CD14-positive monocyte (primary cell): ENCODE data around the gene CHERP. TPM values are rescaled to one million over a fixed set of nuclear protein-coding genes. Genes with fewer than 3 reads are reported as not detected.

ENCODE experiments used
- DNase-seq, 3 donors: peaks; one replicate each; pipeline ENCODE4 v3.0.0-alpha.2; 2011 to 2022
- H2AFZ ChIP-seq: 2 replicates; pipeline ENCODE4 v1.6.0; 2012; ENCODE audit warnings: mild to moderate bottlenecking, low read depth, low read length, inconsistent platforms; ENCODE audit not compliant: insufficient read depth, poor library complexity, severe bottlenecking
- H3K27ac ChIP-seq, 2 donors: 1 replicate in 1 of 2; 2 replicates in 1 of 2; pipeline ENCODE4 v1.5.1; 2012 to 2013; ENCODE audit warnings: low read length in 2 of 2, control low read depth in 1 of 2, inconsistent platforms in 1 of 2, low read depth in 1 of 2, mild to moderate bottlenecking in 1 of 2
- H3K27me3 ChIP-seq, 2 donors: one replicate each; pipeline versions ENCODE4 v1.6.0 to v1.6.1; 2011 to 2013; ENCODE audit warnings: low read length in 2 of 2; ENCODE audit not compliant: control insufficient read depth in 2 of 2, insufficient read depth in 2 of 2
- H3K36me3 ChIP-seq, 2 donors: replicated peaks in 1 of 2; 1 replicate in 1 of 2; 2 replicates in 1 of 2; pipeline versions ENCODE4 v1.5.1 to v1.6.1; 2012 to 2013; ENCODE audit warnings: low read length in 2 of 2, control low read depth in 1 of 2, inconsistent platforms in 1 of 2, mild to moderate bottlenecking in 1 of 2; ENCODE audit not compliant: insufficient read depth in 2 of 2, control insufficient read depth in 1 of 2
- H3K4me1 ChIP-seq, 2 donors: 1 replicate in 1 of 2; 2 replicates in 1 of 2; pipeline versions ENCODE4 v1.5.1 to v1.6.1; 2012 to 2013; ENCODE audit warnings: low read length in 2 of 2, control low read depth in 1 of 2, inconsistent platforms in 1 of 2, mild to moderate bottlenecking in 1 of 2, moderate library complexity in 1 of 2; ENCODE audit not compliant: insufficient read depth in 2 of 2, control insufficient read depth in 1 of 2
- H3K4me2 ChIP-seq: replicated peaks from 2 replicates; pipeline ENCODE3; 2012; ENCODE audit warnings: low read length, moderate library complexity, mild to moderate bottlenecking; ENCODE audit not compliant: poor library complexity, severe bottlenecking; ENCODE audit errors: extremely low read depth
- H3K4me3 ChIP-seq, 3 experiments: fragments of 200-600 bp in 1 of 3; sonication (generic) in 1 of 3; replicated peaks in 1 of 3; 1 replicate in 2 of 3; 2 replicates in 1 of 3; pipeline ENCODE4 v1.5.1; 2011 to 2013; ENCODE audit warnings: low read length in 3 of 3, mild to moderate bottlenecking in 3 of 3, control low read depth in 2 of 3, low read depth in 2 of 3, inconsistent platforms in 1 of 3, moderate library complexity in 1 of 3
- H3K79me2 ChIP-seq: 2 replicates; pipeline ENCODE4 v1.6.0; 2012; ENCODE audit warnings: mild to moderate bottlenecking, control low read depth, inconsistent platforms, low read length, moderate library complexity; ENCODE audit not compliant: insufficient read depth
- H3K9ac ChIP-seq: 2 replicates; pipeline ENCODE4 v1.6.0; 2017; ENCODE audit warnings: low read length, mild to moderate bottlenecking; ENCODE audit not compliant: insufficient read depth, poor library complexity, severe bottlenecking
- H3K9me3 ChIP-seq, 2 donors: replicated peaks in 1 of 2; 1 replicate in 1 of 2; 2 replicates in 1 of 2; pipeline versions ENCODE4 v1.5.1 to v1.6.1; 2012 to 2013; ENCODE audit warnings: low read length in 2 of 2, control low read depth in 1 of 2; ENCODE audit not compliant: control insufficient read depth in 1 of 2, insufficient read depth in 1 of 2
- H4K20me1 ChIP-seq: 2 replicates; pipeline ENCODE4 v1.6.0; 2012; ENCODE audit warnings: mild to moderate bottlenecking, low read length, control low read depth, moderate library complexity; ENCODE audit not compliant: insufficient read depth
- H3K27ac Mint-ChIP-seq, 7 donors: one replicate each; pipeline ENCODE4 v1.8.0; 2020; ENCODE audit warnings: mild to moderate bottlenecking in 7 of 7, mixed read lengths in 7 of 7, moderate library complexity in 6 of 7, inconsistent platforms in 2 of 7
- H3K27me3 Mint-ChIP-seq, 3 donors: one replicate each; pipeline ENCODE4 v1.8.0; 2021 to 2022; ENCODE audit warnings: low read depth in 3 of 3, mild to moderate bottlenecking in 3 of 3, mixed read lengths in 3 of 3, moderate library complexity in 3 of 3, inconsistent platforms in 1 of 3
- H3K36me3 Mint-ChIP-seq, 2 donors: one replicate each; pipeline ENCODE4 v1.8.0; 2020; ENCODE audit warnings: mixed read lengths in 2 of 2, inconsistent platforms in 1 of 2, mild to moderate bottlenecking in 1 of 2
- H3K4me1 Mint-ChIP-seq: one replicate; pipeline ENCODE4 v1.8.0; 2020; ENCODE audit warnings: mild to moderate bottlenecking, mixed read lengths
- H3K4me3 Mint-ChIP-seq, 2 donors: one replicate each; pipeline ENCODE4 v1.8.0; 2020; ENCODE audit warnings: mild to moderate bottlenecking in 2 of 2, mixed read lengths in 2 of 2, moderate library complexity in 1 of 2
- H3K9me3 Mint-ChIP-seq, 7 donors: one replicate each; pipeline ENCODE4 v1.8.0; 2020 to 2022; ENCODE audit warnings: mixed read lengths in 7 of 7, mild to moderate bottlenecking in 6 of 7, moderate library complexity in 6 of 7, inconsistent platforms in 2 of 7
- CTCF ChIP-seq: fragments of 200-600 bp; IDR thresholded peaks from one replicate; pipeline ENCODE4 v1.8.0; 2022; ENCODE audit warnings: antibody characterized with exemption, mild to moderate bottlenecking
- WGBS: methylation state at CpG from one replicate; pipeline ENCODE4 v1.1.5; 2013; ENCODE audit warnings: missing lambda C conversion rate; ENCODE audit not compliant: insufficient coverage; 5-methylcytosine and 5-hydroxymethylcytosine counted together
- intact Hi-C, 2 donors: fragments of 100-400 bp; cut with micrococcal nuclease; formaldehyde crosslinking; loops; one replicate each; pipeline versions ENCODE4 v1.15.0 to v1.15.1; 2023
- polyA minus RNA-seq: library from RNA; depleted of rRNA, polyadenylated mRNA; stranded (reverse); fragments of >200 nt; gene quantifications from 2 replicates; pipeline ENCODE4 v1.2.3, GENCODE V29; 2012
- polyA plus RNA-seq, 3 donors: library from polyadenylated mRNA; depleted of rRNA in 1 of 3; unstranded in 2 of 3; stranded (reverse) in 1 of 3; fragments of 300-500 nt in 2 of 3; fragments of >200 nt in 1 of 3; fragmentation: Illumina TruSeq in 2 of 3; gene quantifications; 1 replicate in 2 of 3; 2 replicates in 1 of 3; pipeline ENCODE4 v1.2.3, GENCODE V29; 2012 to 2021
- total RNA-seq, 12 experiments: library from RNA in 1 of 12; stranded (reverse) in 1 of 12; fragments of 120-200 nt in 1 of 12; gene quantifications; one replicate each; pipeline ENCODE4 v1.2.4 and lab custom pipeline; 2013 to 2026; ENCODE audit warnings: mixed read lengths in 6 of 12, inconsistent platforms in 1 of 12

Gene CHERP
- 1.8 TPM for total RNA-seq (2013)
- polyA plus RNA-seq (10 to 100 TPM in 1 of 3 donors, 1 to 10 TPM in 2; 3.2 to 18.8 (median 5.3) TPM), polyA minus RNA-seq (6.4 and 7.0 TPM in 2 replicates), total RNA-seq (lab: John Stamatoyannopoulos, UW) (9.1 to 29.4 (median 11.9) reads per million in 11 experiments)

- Histone ChIP-seq H3K9ac (peak within 1 kb of the TSS; percentile 93), H3K4me2 (peak within 1 kb of the TSS; percentile 95), H3K4me3 (peak within 1 kb of the TSS; percentile 73 to 99 (median 86)), H3K4me1 (peaks cover 18 to 26% of the 10 kb centered on the region in 2 donors), H3K79me2 (peaks cover 73% of the 10 kb centered on the region), H3K36me3 (peaks cover 14 to 25% of the 10 kb centered on the region in 2 donors), H4K20me1 (peaks cover 47% of the 10 kb centered on the region), H2AFZ (peak within 1 kb of the TSS; percentile 96), H3K27ac (peak within 1 kb of the TSS; percentile 63 to 90), H3K27me3 (no peaks in the 10 kb centered on the region), H3K9me3 (no peaks in the 10 kb centered on the region)
- intact Hi-C loops = loop anchor here (2.0 to 5.0 kb wide), 3 partner anchors 29 to 45 kb away; partner anchors contain the start of genes C19orf44 (in 2 of the 2) and CALR3 (in 2 of the 2)
- Mint-ChIP-seq H3K4me3 (peak within 1 kb of the TSS; percentile 87 to 92), H3K36me3 (peaks cover 17 to 33% of the 10 kb centered on the region in 2 donors), H3K9me3 (no peaks in the 10 kb centered on the region), H3K27me3 (no peaks in the 10 kb centered on the region), H3K4me1 (peaks cover 36% of the 10 kb centered on the region), H3K27ac (peak within 1 kb of the TSS; percentile 79 to 91 (median 88))
- TF ChIP-seq CTCF = no peak
- under 1% methylated on average over 106 of the region's 108 CpGs for WGBS
- peak; percentile 91 to 95 (median 93) for DNase-seq
These were observed at the start of gene CHERP for GRCh38 chr19:16542045-16542909. CHERP (minus strand) TSS chr19:16542437; CDS start chr19:16542378, 59 bp downstream.

GRCh38 chr19:16590876-16591802 is 48.9 kb upstream of the CHERP start:
- H3K36me3 Mint-ChIP-seq = peaks cover 6 to 17% of the 10 kb centered on the region in 2 donors
- H3K4me3 Mint-ChIP-seq = no peak overlapping the region
- no peaks in the 10 kb centered on the region for H3K9me3 Mint-ChIP-seq
- DNase-seq = no peak
- Histone ChIP-seq H3K4me3 (no peak overlapping the region), H3K79me2 (peaks cover 92% of the 10 kb centered on the region), H3K4me1 (peaks cover 53 to 68% of the 10 kb centered on the region in 2 donors), H3K9me3 (no peaks in the 10 kb centered on the region), H3K9ac (no peak overlapping the region), H3K27ac (no peak overlapping the region), H3K27me3 (no peaks in the 10 kb centered on the region), H2AFZ (no peak overlapping the region), H4K20me1 (peaks cover 87% of the 10 kb centered on the region), H3K4me2 (no peak overlapping the region), H3K36me3 (no peaks in the 10 kb centered on the region)
- peaks cover 77% of the 10 kb centered on the region for H3K4me1 Mint-ChIP-seq
- WGBS = 93% methylated on average over 5 of the region's 9 CpGs
- peaks cover 0 to 5% (median 0%) of the 10 kb centered on the region in 3 donors for H3K27me3 Mint-ChIP-seq
- no peak for TF ChIP-seq CTCF
- intact Hi-C loops = no loop called here
- peak overlapping the region in 1 of 7 donors; percentile 62 for H3K27ac Mint-ChIP-seq
